UCSD-AML1 (cell line): ENCODE results near the gene SEPTIN5.
"Not testable (repeated sequence)": the region's sequence is repeated elsewhere in the genome, so short reads cannot be mapped to it uniquely, and the experiment has no call there.

Experiments
- DNase-seq: peaks from one replicate; lab custom pipeline; 2025; ENCODE audit not compliant: unreplicated experiment; lab: John Stamatoyannopoulos, UW

Gene SEPTIN5

DNA sequence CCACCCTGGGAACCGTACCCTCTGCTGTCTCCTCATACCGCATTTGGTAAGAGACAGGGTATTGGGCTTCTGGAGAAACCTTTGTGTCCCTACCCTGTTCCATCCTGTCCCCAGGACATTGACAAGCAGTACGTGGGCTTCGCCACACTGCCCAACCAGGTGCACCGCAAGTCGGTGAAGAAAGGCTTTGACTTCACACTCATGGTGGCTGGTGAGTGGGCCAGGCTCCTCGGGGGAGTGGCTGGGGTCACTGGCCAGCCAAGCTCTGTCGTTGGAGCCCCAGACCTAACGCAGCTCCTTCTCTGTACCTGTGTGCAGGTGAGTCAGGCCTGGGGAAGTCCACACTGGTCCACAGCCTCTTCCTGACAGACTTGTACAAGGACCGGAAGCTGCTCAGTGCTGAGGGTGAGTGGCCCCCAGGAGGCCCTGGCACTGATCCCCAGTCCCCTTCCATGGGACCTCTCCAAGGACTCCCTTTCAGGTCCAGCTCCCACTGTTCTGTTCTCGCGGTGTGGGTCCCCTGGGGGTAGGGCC lies 5.3 kb downstream of the SEPTIN5 start:
- DNase-seq, result no peak

DNA sequence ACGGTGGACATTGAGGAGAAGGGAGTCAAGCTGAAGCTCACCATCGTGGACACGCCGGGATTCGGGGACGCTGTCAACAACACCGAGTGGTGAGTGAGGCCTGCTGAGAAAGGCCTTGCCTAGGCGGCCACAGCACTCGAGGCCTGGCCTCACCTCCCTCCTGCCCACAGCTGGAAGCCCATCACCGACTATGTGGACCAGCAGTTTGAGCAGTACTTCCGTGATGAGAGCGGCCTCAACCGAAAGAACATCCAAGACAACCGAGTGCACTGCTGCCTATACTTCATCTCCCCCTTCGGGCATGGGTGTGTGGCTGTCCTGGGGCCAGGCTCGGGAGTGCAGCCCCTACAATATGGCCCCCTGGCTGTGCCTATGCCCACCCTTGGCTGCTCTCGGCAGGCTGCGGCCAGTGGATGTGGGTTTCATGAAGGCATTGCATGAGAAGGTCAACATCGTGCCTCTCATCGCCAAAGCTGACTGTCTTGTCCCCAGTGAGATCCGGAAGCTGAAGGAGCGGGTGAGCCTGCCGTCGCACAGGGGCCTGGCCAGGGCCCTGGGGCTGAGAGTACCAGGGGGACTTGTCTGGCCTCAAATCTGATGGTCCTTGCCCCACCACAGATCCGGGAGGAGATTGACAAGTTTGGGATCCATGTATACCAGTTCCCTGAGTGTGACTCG lies 6.0 kb downstream of the SEPTIN5 start:
- DNase-seq, result no peak

DNA sequence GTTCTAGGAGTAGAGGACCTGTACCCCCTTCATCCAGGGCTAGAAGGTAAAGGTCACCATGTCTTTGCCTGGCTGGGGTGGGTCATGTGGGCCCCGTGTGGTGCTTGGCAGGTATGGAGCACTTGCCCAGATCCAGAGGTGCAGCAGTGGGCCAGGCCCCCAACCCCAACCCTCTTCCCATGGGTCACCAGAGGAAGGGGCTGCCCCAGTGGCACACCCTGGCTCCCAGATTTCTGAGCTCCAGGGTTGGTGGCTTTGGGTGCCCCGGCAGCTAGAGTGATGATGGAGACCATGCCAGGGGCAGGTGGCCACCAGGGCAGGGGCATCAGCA lies 6.7 kb downstream of the SEPTIN5 start:
- DNase-seq, result no peak

DNA sequence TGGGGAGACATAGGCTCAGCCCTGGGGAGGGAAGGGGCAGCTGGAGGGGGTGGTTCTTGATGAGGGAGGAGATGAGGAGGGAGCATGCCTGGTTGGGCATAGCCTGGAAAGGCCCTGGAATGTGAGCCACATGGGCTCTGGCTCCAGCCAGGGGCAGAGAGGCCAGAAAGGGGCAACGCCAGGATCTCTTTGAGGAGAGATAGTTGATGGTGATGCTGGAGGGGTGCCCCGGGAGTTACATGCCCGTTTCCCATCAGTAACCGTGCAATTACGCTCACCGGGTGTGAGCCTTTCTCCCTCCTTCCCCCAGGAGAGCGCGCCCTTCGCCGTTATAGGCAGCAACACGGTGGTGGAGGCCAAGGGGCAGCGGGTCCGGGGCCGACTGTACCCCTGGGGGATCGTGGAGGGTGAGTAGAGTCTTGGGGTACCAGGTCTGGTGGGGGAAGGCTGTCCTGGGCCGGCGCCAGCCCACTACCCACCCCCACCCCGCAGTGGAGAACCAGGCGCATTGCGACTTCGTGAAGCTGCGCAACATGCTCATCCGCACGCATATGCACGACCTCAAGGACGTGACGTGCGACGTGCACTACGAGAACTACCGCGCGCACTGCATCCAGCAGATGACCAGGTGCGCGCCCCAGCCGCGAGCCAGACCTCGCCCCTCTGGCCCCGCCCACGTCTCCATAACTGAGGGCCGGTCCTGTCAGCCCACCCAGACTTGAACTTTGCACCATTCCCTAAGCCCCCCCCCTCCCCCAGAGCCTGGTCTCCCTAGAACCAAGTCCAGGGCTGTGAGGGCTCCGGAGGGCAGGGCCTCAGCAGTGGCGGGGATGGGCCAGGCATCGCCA lies 7.3 kb downstream of the SEPTIN5 start:
- DNase-seq, result no peak

GRCh38 chr22:19722178-19722981 lies 8.1 kb downstream of the SEPTIN5 start:
- DNase-seq, result no peak

DNA sequence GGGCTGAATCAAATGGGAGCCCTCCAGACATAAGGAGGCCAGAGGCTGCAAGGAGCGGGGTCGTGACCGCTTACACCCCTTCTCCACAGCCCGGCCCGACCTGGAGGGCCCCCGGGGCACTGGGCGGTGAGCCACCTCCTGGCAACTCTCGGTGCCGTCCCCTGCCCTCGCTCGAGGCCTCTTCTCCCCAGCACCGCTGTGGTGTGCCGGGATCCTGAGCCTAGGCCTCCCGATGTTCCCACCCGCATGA lies 8.6 kb downstream of the SEPTIN5 start:
- DNase-seq, result no peak

DNA sequence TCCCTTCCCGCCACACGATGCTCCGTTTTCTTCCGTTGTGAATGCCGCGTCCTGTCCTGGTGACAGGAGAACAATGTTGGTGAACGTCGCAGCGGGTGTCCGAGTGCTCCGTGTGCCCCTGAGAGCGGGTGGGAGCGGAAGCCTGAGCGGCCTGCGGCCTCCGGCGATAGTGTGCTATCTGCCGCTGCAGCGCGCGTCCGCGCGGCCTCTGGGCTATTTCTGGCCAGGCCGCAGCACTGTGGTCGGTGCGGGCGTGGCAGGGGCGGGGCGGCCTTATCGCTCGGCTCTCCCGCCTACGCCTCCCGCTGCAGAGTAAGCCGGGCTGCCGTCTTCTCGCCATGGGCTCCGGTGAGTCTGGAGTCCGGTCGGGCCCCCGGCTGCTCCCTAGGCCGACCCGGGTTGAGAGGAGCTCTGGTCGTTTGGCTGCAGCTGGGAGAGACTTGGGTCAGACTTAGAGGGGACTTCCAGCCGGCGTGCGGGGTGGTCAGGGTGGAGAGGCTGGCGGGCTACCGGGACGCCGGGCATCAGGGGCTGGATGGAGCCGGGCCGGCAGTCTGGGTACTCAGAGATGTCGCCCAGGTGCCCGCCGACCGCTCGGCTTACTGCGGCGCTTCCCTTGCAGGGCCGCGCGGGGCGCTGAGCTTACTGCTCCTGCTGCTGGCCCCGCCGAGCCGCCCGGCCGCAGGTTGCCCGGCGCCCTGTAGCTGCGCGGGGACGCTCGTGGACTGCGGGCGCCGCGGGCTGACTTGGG lies 9.1 kb downstream of the SEPTIN5 start, which contains the start of gene GP1BB:
Gene GP1BB (plus strand): TSS at position 308 of the 751 bp plus-strand sequence. CDS start 31 bp downstream, at position 339.
- DNase-seq, result peak; percentile 78

DNA sequence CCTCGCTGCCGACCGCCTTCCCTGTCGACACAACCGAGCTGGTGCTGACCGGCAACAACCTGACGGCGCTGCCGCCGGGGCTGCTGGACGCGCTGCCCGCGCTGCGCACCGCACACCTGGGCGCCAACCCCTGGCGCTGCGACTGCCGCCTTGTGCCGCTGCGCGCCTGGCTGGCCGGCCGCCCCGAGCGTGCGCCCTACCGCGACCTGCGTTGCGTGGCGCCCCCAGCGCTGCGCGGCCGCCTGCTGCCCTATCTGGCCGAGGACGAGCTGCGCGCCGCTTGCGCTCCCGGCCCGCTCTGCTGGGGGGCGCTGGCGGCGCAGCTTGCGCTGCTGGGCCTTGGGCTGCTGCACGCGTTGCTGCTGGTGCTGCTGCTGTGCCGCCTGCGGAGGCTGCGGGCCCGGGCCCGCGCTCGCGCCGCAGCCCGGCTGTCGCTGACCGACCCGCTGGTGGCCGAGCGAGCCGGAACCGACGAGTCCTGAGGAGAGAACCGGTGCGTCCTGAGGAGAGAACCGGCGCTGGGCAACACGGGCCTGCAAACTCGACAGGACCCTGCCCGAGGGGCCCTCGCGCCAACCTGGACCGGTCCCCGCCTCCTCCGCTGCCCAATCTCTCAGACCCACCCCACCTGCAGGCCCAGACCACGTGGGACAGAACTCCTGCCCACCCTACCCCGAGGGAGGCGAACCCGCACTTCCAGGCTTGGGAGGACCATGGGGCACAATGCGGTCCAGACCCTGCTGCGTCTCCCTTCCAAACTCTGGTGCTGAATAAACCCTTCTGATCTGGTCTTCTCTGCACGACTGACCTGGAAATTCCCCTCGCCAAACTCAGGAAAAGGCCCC lies 9.9 kb downstream of the SEPTIN5 start:
- peak; percentile 83 for DNase-seq

DNA sequence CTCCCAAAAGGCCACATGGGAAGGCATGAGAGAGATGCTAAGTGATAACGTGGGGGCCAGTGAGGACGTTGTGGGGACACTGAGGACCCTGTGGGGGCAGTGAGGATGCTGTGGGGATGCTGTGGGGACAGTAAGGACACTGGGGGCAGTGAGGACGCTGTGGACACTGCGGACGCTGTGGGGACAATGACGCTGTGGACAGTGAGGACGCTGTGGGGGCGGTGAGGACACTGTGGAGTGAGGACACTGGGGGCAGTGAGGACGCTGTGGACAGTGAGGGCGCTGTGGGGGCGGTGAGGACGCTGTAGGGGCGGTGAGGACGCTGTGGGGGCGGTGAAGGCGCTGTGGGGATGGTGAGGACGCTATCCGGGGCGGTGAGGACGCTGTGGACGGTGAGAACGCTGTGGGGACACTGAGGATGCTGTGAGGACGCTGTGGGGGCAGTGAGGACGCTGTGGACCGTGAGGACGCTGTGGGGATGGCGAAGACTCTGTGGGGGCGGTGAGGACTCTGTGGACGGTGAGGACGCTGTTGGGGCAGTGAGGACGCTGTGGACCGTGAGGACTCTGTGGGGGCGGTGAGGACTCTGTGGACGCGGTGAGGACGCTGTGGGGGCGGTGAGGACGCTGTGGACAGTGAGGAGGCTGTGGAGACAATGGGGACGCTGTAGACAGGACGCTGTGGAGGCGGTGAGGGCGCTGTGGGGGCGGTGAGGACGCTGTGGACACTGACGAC lies 10.8 kb downstream of the SEPTIN5 start:
- DNase-seq, result no peak

DNA sequence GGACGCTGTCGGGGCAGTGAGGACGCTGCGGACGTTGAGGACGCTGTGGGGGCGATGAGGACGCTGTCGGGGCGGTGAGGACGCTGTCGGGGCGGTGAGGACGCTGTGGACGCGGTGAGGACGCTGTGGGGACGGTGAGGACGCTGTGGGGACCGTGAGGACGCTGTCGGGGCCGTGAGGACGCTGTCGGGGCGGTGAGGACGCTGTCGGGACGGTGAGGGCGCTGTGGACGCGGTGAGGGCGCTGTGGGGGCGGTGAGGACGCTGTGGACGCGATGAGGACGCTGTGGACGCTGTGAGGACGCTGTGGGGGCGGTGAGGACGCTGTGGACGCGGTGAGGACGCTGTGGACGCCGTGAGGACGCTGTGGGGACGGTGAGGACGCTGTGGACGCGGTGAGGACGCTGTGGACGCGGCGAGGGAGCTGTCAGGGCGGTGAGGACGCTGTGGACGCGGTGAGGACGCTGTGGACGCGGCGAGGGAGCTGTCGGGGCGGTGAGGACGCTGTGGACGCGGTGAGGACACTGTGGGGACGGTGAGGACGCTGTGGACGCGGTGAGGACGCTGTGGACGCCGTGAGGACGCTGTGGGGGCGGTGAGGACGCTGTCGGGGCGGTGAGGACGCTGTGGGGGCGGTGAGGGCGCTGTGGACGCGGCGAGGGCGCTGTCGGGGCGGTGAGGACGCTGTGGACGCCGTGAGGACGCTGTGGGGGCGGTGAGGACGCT lies 11.9 kb downstream of the SEPTIN5 start:
- not testable (repeated sequence) for DNase-seq

DNA sequence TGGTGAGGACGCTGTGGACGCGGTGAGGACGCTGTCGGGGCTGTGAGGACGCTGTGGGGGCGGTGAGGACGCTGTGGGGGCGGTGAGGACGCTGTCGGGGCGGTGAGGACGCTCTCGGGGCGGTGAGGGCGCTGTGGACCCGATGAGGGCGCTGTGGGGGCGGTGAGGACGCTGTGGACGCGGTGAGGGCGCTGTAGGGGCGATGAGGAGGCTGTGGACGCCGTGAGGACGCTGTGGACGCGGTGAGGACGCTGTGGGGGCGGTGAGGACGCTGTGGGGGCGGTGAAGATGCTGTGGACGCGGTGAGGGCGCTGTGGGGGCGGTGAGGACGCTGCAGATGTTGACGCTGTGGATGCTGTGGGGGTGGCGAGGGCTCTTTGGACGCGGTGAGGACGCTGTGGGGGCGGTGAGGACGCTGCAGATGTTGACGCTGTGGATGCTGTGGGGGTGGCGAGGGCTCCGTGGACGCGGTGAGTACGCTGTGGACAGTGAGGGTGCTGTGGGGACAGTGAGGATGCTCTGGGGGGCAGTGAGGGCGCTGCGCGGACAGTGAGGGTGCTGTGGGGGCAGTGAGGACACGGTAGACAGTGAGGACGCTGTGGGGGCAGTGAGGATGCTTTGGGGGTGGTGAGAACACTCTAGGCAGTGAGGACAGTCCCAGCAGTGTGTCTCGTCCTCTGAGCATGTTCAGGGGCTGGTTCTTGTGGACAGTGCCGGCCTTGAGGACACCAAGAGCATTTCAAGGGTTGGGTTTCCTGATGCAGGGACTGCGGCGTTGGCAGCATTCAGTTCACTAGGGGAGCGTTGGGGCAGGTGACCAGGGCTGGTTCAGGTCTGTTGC lies 13.2 kb downstream of the SEPTIN5 start:
- DNase-seq, result no peak

DNA sequence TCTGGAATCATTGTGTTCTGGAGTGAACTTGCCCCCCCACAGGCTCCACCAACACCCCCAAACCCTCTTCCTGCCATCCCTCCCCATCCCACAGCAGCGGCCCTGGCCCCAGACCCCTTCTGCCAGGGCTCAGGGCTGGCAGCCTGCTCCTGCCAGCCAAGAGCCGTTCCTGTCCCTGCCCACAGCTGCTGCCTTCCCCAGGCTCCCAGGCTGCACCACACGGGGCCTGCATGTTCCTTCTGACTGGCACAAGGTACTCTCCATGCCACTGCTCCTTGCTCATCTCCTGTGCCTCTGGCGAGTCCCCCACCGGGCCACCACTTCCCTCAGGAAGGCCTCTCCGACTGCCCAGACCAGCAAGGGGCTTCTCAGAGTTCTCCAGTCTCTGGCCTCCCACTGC lies 14.0 kb downstream of the SEPTIN5 start:
- DNase-seq, result no peak

- no peak for DNase-seq
These were observed 14.5 kb downstream of the SEPTIN5 start for GRCh38 chr22:19728836-19729235.

DNA sequence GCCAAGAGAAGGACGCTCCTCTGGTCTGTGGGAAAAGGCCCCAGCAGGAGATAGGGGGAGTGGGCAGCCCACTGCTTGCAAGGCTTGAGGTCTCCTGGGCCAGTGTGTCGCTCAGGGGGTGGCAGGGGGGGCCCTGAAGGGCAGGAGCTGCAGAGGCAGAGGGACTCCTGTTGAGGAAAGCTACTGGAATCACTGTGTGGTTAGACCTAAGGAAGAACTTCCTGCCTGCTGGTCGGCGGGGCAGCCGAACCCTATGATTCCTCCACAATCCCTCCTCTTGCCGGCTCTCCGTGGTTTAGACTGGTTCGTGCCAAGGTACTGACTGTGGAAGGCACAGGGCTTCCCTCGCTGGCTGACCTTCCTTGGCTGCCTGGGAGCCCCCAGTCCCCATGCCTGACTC lies 15.2 kb downstream of the SEPTIN5 start:
- DNase-seq, result no peak

- no peak for DNase-seq
These were observed 15.9 kb downstream of the SEPTIN5 start for GRCh38 chr22:19730198-19730597.

DNA sequence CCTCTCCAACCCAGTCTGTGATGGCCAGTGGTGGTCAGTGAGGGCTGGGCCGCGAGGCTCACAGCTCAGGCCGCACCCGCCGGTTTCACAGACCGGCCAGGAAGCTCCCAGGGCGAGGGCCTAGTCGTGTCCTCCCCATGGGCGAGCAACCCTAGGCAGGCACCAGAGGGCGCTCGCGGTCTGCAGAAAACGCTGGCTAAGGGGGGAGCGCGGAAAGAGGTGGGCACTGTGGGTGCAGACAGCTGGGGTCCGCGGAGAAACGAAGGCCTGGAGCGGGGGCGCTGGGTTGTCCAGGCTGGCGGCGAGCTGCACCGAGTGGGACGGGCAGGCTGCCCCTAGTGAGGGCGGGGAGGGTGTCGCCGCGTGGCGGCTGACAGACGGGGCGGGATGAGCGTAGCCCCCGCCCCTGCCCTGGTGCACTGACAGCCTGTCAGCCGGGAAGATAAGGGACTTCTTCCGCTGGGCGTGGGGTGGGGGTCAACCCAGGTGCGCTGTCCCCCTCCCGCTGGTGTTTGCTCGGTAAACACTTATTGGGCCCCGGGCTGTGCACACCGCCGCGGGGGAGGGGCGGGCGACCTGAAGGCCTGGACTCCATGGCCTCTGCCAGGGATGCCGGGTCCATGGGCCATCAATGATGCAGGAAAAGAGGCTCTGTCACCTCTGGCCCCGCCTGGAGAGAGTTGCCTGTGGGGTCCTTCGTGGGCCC lies 16.5 kb downstream of the SEPTIN5 start:
- DNase-seq, result peak; percentile 71
